ENCODE measurements around the gene RIMBP2.

- no peak for TF ChIP-seq CTCF (IDR thresholded peaks at IDR 0.05)
- no peak for TF ChIP-seq EP300 (IDR thresholded peaks at IDR 0.05)
These were observed 83.5 kb downstream of the RIMBP2 start for GRCh38 chr12:130632642-130633041.
